Measurements from ENCODE around the gene GCN1.
"Not testable (repeated sequence)": the region's sequence is repeated elsewhere in the genome, so short reads cannot be mapped to it uniquely, and the experiment has no call there.

GCN1 gene

DNA sequence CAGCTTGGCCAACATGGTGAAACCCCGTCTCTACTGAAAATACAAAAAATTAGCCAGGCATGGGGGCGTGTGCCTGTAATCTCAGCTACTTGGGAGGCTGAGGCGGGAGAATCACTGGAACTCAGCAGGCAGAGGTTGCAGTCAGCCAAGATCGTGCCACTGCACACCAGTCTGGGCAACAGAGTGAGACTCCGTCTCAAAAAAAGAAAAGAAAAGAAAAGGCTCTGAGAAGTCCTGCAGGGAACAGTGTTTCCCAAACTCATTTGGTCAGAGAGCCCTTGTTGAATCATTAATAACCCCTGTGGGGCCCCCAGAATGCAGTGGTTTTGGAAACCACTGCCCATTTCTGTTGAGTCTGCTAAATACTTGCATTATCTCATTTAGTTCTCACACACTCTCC lies 18.7 kb upstream of the GCN1 start:
- not testable (repeated sequence) for DNase-seq (ENCODE audit: low spot score)

- no peak for DNase-seq (ENCODE audit: low spot score)
These were observed 17.8 kb upstream of the GCN1 start for GRCh38 chr12:120212301-120212700.

GRCh38 chr12:120211904-120212283 lies 17.4 kb upstream of the GCN1 start:
- DNase-seq (ENCODE audit: low spot score): no peak

- DNase-seq (ENCODE audit: low spot score): no peak
These were observed 16.9 kb upstream of the GCN1 start for GRCh38 chr12:120211243-120211903.

DNA sequence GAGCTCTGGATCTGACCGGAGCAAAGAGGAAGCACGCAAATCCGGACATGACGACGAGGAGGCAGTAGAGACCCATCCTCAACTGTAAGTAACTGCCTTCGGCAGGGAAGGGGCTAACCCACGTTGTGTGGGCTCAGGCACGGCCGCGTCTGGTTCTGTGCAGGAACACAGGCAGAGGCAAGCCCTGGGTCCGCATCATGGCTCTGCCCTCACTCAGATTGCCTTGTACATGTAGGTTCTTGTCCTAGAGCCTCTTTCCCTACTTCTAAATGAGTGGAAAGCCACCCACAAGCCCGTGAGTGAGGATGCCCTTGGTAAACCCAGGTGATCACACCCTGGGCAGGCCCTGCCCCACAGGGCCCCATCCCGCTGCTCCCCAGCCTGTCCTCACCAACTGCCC lies 15.3 kb upstream of the GCN1 start:
- DNase-seq (ENCODE audit: low spot score): no peak

GRCh38 chr12:120207227-120207626 lies 12.7 kb upstream of the GCN1 start:
- no peak for DNase-seq (ENCODE audit: low spot score)

DNA sequence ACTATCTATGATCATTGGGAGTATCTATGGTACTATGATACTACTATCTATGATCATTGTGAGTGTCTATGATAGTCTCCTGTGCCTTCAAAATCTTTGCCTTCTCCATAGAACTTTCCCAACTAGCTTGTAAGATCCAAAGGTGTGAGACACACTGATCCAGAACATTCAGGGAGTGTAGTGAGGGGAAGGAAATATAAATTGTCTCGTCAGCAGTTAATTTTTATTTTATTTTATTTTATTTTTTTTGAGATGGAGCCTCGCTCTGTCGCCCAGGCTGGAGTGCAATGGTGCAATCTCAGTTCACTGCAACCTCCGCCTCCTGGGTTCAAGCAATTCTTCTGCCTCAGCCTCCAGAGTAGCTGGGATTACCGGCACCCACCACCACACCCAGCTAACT lies 12.3 kb upstream of the GCN1 start:
- not testable (repeated sequence) for DNase-seq (ENCODE audit: low spot score)

DNA sequence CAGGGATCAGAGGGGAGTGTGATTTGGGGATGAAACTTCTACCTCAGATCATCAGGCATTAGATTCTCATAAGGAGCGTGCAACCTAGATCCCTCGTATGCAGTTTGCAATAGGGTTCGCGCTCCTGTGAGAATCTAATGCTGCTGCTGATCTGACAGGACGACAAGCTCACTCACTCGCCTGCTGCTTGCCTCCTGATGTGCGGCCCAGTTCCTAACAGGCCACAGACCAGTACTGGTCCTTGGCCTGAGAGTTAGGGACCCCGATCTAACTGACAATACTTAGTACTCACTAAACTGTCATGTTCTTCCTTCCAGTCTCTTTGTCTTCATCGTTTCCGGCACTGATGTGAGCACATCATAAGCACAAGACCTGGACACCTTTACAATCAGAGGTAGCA lies 11.7 kb upstream of the GCN1 start:
- DNase-seq (ENCODE audit: low spot score): no peak

DNA sequence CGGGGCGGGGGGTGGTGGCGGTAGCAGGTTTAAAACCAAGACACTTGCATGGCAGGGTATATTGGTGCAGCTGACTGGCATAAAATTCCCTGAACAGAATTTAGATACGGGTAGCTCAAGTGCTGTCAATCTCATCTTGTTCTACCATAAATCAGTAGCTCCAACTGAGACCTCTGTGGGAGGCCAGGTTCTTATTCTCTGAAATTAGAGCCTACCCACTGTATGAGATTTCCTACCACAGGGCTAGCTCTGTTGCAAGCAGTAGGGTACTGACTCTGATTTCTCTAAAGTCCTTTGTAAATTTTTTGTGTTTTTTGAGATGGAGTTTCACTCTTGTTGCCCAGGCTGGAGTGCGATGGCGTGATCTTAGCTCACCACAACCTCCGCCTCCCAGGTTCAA lies 9.7 kb upstream of the GCN1 start:
- DNase-seq (ENCODE audit: low spot score): no peak

DNA sequence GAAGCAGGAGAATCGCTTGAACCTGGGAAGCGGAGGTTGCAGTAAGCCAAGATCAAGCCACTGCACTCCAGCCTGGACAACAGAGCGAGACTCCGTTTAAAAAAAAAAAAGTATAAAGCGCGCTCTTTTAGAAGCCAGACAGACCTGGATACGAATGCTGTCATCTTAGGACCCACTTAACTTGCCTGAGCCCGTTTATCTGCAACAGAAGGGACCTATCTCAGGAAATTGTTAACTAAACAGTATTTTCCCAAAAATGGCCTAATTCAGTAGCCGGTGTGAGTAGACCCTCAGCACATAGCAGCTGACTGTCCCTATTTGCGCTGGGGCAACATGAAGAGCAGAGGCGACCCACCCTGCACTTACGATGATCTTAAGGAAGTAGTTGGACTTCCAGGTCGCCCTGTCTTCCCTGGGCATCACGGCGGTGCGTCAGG lies 5.9 kb upstream of the GCN1 start:
- DNase-seq (ENCODE audit: low spot score): no peak

DNA sequence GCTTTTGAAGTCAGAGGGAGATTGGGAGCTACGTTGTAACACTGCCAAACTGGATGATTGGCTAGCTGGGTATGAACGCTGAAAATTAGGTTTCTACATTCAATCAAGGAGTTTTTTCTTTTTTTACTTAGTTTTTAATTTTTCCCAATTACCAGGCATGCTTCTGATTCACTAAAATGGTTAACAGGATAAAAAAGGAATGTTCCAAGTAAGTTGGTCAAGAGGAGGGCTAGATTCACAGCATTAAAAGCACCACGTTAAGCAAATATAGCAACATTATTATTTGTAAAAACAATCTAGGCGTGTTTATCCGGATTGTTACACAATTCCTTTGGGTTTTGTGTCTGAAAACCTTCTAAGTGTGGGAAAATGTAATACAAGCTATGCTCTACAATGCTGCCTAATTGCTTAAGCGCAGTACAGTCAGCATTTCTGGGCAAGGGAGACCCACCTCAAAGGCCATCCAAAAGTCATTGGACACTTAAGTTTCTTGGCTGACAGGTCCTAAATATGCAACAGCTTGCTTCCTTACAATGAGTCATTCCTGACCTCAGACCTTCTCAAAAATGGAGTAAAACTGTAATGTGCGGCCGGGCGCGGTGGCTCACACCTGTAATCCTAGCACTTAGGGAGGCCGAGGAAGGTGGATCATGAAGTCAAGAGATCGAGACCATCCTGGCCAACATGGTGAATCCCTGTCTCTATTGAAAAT lies 5.2 kb upstream of the GCN1 start:
- no peak for DNase-seq (ENCODE audit: low spot score)

GRCh38 chr12:120199025-120199424 lies 4.5 kb upstream of the GCN1 start:
- no peak for DNase-seq (ENCODE audit: low spot score)

DNA sequence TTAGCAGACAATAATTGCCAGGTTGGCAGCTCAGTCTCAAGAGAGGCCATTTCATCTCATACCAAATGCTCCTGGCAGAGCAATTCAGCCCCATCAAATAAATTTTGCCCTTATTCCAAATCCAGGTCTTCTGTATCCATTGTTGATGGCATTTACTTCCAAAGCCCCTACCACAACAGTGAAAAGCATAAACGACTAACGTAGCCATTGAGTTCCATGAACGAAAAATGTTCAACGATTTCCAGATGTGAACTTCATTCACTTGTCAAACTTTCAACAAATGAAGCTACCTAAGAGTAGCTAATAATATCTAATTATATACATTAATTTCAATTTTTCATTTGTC lies 3.0 kb upstream of the GCN1 start:
- DNase-seq (ENCODE audit: low spot score): no peak

DNA sequence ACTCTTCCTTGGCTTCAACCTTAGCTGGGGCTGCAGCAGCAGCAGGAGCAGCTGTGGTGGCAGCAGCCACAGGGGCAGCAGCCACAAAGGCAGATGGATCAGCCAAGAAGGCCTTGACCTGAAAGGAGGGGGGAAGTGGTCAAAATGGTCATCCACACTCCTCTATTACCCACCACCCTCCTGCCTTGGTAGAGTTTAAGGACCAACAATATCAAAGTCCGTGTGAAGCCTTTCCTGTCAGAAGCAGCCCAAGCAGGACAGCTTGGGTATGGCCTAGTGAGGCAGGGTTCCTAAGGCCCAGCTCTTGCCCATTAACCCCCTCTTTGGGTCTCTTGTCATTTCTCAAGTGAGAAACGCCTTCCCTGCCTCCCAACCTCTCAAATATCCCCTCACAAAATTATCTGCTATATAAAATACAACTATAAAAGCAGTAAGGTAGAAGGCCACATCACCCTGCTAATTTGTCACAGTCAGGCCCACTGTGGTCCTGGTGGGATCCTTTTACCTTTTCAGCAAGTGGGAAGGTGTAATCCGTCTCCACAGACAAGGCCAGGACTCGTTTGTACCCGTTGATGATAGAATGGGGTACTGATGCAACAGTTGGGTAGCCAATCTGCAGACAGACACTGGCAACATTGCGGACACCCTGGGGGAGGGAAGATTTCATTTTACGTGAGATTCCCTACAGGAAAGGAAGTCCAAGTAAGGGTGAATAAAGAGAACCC lies 2.5 kb upstream of the GCN1 start:
- not testable (repeated sequence) for DNase-seq (ENCODE audit: low spot score)

DNA sequence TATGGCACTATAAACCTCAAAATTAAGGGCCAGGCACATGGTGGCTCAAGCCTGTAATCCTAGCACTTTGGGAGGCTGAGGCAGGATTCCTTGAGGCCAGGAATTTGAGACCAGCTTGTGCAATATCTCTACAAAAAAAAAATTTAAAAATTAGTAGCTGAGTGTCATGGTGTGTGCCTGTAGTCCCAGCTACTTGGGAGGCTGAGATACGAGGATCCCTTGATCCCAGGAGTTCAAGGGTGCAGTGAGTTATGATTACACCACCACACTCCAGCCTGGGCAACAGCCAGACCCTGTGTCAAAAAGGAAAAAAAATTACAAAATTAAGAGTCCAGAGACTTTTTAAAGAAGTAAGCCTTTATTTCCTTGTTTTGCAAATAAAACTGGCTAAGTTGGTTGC lies 1.8 kb upstream of the GCN1 start:
- no peak for DNase-seq (ENCODE audit: low spot score)

DNA sequence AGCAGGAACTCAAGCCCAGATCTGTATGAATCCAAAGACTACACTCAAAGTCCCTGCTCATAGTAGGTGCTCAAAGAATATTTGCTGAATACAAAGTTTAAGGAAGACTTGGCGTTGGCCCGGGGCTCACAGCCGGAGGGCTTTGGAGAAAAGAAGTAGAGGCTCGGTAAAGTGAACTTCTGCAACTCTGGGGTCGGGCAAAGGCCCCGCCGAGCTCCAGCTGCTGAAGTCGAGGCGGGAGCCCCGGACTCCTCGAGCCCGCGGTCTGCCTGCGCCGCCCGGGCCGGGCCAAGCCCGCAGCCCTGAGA lies 335 bp downstream of the GCN1 start:
- DNase-seq (ENCODE audit: low spot score): no peak

- DNase-seq (ENCODE audit: low spot score): not testable (repeated sequence)
These were observed 1.2 kb downstream of the GCN1 start for GRCh38 chr12:120193286-120193685.

DNA sequence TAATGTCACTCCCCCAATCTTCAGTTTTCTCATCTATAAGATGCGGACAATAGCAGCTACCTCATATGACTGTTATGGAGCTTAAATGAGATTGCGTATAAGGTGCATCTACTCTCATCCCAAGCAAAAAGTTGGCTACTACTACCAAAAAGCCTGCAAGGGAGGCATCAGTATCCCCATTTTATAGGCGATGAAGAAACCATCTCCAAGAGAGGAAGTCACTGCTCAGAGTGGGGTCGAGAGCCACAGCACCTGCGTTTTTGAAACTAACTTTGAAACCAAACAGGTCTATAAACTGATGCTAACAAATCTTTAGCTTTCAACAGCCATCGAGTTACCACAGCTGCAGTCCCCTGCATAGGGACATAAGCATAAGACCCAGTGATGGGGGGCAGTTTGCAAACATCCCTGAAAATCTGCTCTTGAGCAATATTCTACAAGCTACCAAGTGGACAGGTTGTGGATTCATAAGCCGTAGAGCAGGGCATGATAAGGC lies 3.5 kb downstream of the GCN1 start:
- no peak for DNase-seq (ENCODE audit: low spot score)

- no peak for DNase-seq (ENCODE audit: low spot score)
These were observed 4.1 kb downstream of the GCN1 start for GRCh38 chr12:120190386-120190785.

DNA sequence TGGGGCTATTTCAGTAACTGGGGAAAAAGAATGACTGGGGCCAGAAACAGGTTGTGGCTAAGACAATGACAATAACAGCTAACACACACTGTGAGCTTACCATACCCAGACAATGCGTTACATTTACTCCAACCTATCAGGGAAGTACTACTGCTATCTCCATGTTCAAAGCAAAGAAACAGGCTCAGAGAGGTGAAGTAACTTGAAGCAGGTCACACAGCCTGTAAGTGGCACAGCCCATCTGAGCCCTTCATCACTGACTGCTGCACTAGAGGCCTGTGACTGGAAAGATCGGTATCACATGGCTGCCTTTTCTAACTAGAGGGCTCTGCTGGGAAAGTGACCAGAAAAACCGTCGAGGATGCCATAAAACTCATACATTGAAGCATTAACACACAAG lies 7.9 kb downstream of the GCN1 start:
- DNase-seq (ENCODE audit: low spot score): no peak

- no peak for DNase-seq (ENCODE audit: low spot score)
These were observed 11.3 kb downstream of the GCN1 start for GRCh38 chr12:120183211-120183631.

GRCh38 chr12:120181991-120182631 lies 12.4 kb downstream of the GCN1 start:
- no peak for DNase-seq (ENCODE audit: low spot score)

DNA sequence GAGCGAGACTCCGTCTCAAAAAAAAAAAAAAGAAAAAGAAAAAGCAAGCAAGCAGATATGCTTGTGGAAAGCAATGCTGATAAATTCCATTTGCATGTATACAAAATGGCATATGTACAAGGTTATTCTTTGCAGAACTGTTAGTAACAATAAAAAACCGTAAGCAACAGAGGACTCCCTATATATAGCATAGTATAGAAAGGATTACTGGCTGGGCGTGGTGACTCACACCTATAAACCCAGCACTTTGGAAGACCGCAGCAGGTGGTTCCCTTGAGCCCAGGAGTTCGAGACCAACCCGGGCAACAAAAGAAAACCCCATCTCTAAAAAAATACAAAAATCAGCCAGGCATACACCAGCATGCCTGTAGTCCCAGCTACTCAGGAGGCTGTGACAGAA lies 13.5 kb downstream of the GCN1 start:
- DNase-seq (ENCODE audit: low spot score): no peak
